Uterus (tissue), 4 donors: ENCODE data around the gene ABCB6. TPM values are rescaled to one million over a fixed set of nuclear protein-coding genes. Genes with fewer than 3 reads are reported as not detected.

Experiments
- DNase-seq, 2 donors: peaks; one replicate each; pipeline ENCODE4 v3.0.0-alpha.2; 2019 to 2020
- H3K27ac ChIP-seq, 2 donors: fragments of 200-600 bp; sonication (generic); 1 replicate in 1 of 2; 2 replicates in 1 of 2; pipeline ENCODE4 v1.5.1; 2016 to 2018
- H3K27me3 ChIP-seq, 2 donors: fragments of 200-600 bp; sonication (generic); one replicate each; pipeline ENCODE4 v1.5.1; 2018 to 2019; ENCODE audit warnings: control low read depth in 1 of 2
- H3K36me3 ChIP-seq, 2 donors: fragments of 200-600 bp; sonication (generic); one replicate each; pipeline ENCODE4 v1.5.1; 2019; ENCODE audit warnings: control low read depth in 1 of 2
- H3K4me1 ChIP-seq, 2 donors: fragments of 200-600 bp; sonication (generic); one replicate each; pipeline ENCODE4 v1.5.1; 2018 to 2019; ENCODE audit warnings: control low read depth in 1 of 2
- H3K4me3 ChIP-seq, 2 donors: fragments of 200-600 bp; sonication (generic); 1 replicate in 1 of 2; 2 replicates in 1 of 2; pipeline ENCODE4 v1.5.1; 2018 to 2019; ENCODE audit warnings: mild to moderate bottlenecking in 1 of 2
- H3K9me3 ChIP-seq, 2 donors: fragments of 200-600 bp; sonication (generic); one replicate each; pipeline ENCODE4 v1.5.1; 2019; ENCODE audit warnings: control low read depth in 1 of 2
- CTCF ChIP-seq, 4 experiments: fragments of 200-600 bp in 2 of 4; fragments of 450-650 bp in 2 of 4; sonication (generic) in 2 of 4; IDR thresholded peaks; one replicate each; pipeline ENCODE4 v1.5.1; 2016 to 2019; ENCODE audit warnings: antibody characterized with exemption in 4 of 4, mild to moderate bottlenecking in 2 of 4, moderate library complexity in 1 of 4
- POLR2A ChIP-seq, 2 donors: fragments of 450-650 bp; IDR thresholded peaks; one replicate each; pipeline ENCODE4 v1.6.1; 2016; ENCODE audit warnings: antibody characterized with exemption in 2 of 2, mild to moderate bottlenecking in 1 of 2, moderate library complexity in 1 of 2
- intact Hi-C: fragments of 100-400 bp; cut with DNase I; formaldehyde crosslinking; loops from one replicate; pipeline ENCODE4 v1.15.1; 2023; ENCODE audit warnings: low total_unique reads
- total RNA-seq, 4 donors: library from RNA; depleted of rRNA in 3 of 4; stranded (reverse); fragments of >200 nt in 3 of 4; gene quantifications; one replicate each; pipeline versions ENCODE4 v1.1.0 to v1.2.4, GENCODE V29; 2014 to 2023
- donor health status: DM: yes; HTN: yes; CAD: no.

Gene ABCB6
- 10 to 100 TPM in 3 of 4 donors, 1 to 10 TPM in 1; 7.1 to 37.6 (median 27.7) TPM for total RNA-seq

GRCh38 chr2:219218732-219219701, at the start of gene ABCB6:
ABCB6 (minus strand) TSS chr2:219218958; CDS start chr2:219218673, 285 bp downstream.
- no peaks in the 10 kb centered on the region for H3K9me3 ChIP-seq
- peaks cover 0 to 11% of the 10 kb centered on the region in 2 donors for H3K4me1 ChIP-seq
- H3K27ac ChIP-seq: peak within 1 kb of the TSS; percentile 61 to 82
- peak; percentile 98 to 99 for DNase-seq
- H3K27me3 ChIP-seq: no peaks in the 10 kb centered on the region
- H3K4me3 ChIP-seq: peak within 1 kb of the TSS; percentile 29 to 43
- intact Hi-C loops: loop anchor here (5.0 kb wide), 1 partner anchor 37 kb away; no protein-coding TSS in a partner anchor
- TF ChIP-seq CTCF (IDR thresholded peaks at IDR 0.05) (peak in 1 of 4 experiments; percentile 25), POLR2A (IDR thresholded peaks at IDR 0.05) (peak; percentile 62 to 63)
- H3K36me3 ChIP-seq: no peaks in the 10 kb centered on the region

- no peaks in the 10 kb centered on the region for H3K9me3 ChIP-seq
- H3K27me3 ChIP-seq: no peaks in the 10 kb centered on the region
- no peaks in the 10 kb centered on the region for H3K36me3 ChIP-seq
- no peaks in the 10 kb centered on the region for H3K4me1 ChIP-seq
- DNase-seq: no peak
- H3K27ac ChIP-seq: no peak overlapping the region
- TF ChIP-seq POLR2A (IDR thresholded peaks at IDR 0.05) (no peak), CTCF (IDR thresholded peaks at IDR 0.05) (no peak)
- no peak overlapping the region for H3K4me3 ChIP-seq
- intact Hi-C loops: no loop called here
These were observed 49.5 kb upstream of the ABCB6 start for GRCh38 chr2:219268294-219268693.

DNA sequence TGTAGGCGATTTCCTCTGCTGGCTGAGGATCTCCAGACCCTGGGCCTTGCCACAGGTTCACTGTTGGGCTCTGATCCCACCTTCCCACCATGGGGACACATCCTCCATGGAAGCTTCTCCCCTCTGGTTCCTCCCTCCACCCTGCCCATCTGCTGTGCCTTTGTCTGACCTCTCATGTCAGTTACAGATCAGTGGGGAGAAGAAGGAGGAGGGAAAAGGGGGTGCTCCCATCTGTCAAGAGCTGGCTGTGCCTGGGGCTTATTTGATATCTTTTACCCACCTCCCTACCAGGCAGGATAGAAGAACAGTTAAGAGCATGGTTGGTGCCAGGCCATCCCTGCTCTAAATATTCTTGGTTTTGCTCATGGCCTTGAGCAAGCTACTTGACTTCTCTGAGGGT, 48.1 kb upstream of the ABCB6 start:
- no peak for DNase-seq
- intact Hi-C loops: no loop called here
- H3K4me1 ChIP-seq: no peaks in the 10 kb centered on the region
- no peaks in the 10 kb centered on the region for H3K27me3 ChIP-seq
- no peak overlapping the region for H3K4me3 ChIP-seq
- H3K9me3 ChIP-seq: no peaks in the 10 kb centered on the region
- H3K36me3 ChIP-seq: no peaks in the 10 kb centered on the region
- no peak overlapping the region for H3K27ac ChIP-seq
- no peak for TF ChIP-seq CTCF (IDR thresholded peaks at IDR 0.05)
- TF ChIP-seq POLR2A (IDR thresholded peaks at IDR 0.05): no peak

- intact Hi-C loops: no loop called here
- H3K36me3 ChIP-seq: no peaks in the 10 kb centered on the region
- H3K27ac ChIP-seq: no peak overlapping the region
- TF ChIP-seq CTCF (IDR thresholded peaks at IDR 0.05) (no peak), POLR2A (IDR thresholded peaks at IDR 0.05) (no peak)
- H3K4me1 ChIP-seq: no peaks in the 10 kb centered on the region
- no peak for DNase-seq
- no peaks in the 10 kb centered on the region for H3K27me3 ChIP-seq
- H3K4me3 ChIP-seq: no peak overlapping the region
- no peaks in the 10 kb centered on the region for H3K9me3 ChIP-seq
These were observed 47.5 kb upstream of the ABCB6 start for GRCh38 chr2:219266232-219266631.
